ENCODE measurements around the gene GAA. TPM values are rescaled to one million over a fixed set of nuclear protein-coding genes. Genes with fewer than 3 reads are reported as not detected.

The GAA gene
- total and polyA plus RNA-seq, 2 of the 8 experiments (the other 6 are each of a cell fraction or from before 2014, with no cell fraction given): 14.8 to 30.0 TPM

GRCh38 chr17:80108036-80108971 is 6.9 kb downstream of the GAA start:
- Histone ChIP-seq H3K18ac (ENCODE audit: extremely low read depth, low read length) (no peak overlapping the region), H3K14ac (ENCODE audit: insufficient read length) (no peak overlapping the region), H3K79me1 (ENCODE audit: low read depth, low read length) (peaks cover 1% of the 10 kb centered on the region; the same call in 1 of the 2 replicates), H4K5ac (ENCODE audit: insufficient read length, low read depth, low read length) (no peak overlapping the region), H2AFZ (ENCODE audit: low read length) (no peak overlapping the region), H3K9me3 (ENCODE audit: insufficient read depth in 2 of 2, low read depth in 1 of 2, low read length in 1 of 2) (no peaks in the 10 kb centered on the region), H3K23ac (ENCODE audit: insufficient read length) (no peak overlapping the region), H3K4me3 (ENCODE audit: extremely low read depth in 1 of 4, insufficient read depth in 2 of 4, low read depth in 3 of 4, low read length in 4 of 4) (no peak overlapping the region), H4K20me1 (replicated peaks in 1 of 2; ENCODE audit: control insufficient read depth in 1 of 2, insufficient read depth in 2 of 2, low read length in 2 of 2) (no peaks in the 10 kb centered on the region), H3K36me3 (ENCODE audit: control insufficient read depth in 2 of 4, insufficient read depth in 4 of 4, low read length in 3 of 4) (no peaks in the 10 kb centered on the region), H2BK20ac (ENCODE audit: low read length) (no peak overlapping the region), H3K79me2 (ENCODE audit: control insufficient read depth in 1 of 2, insufficient read depth in 2 of 2, low read length in 2 of 2) (no peaks in the 10 kb centered on the region), H3K23me2 (ENCODE audit: low read depth, low read length) (no peaks in the 10 kb centered on the region), H2AK5ac (ENCODE audit: low read depth, low read length) (no peak overlapping the region), H4K91ac (replicated peaks; ENCODE audit: insufficient read length, low read length) (no peak overlapping the region), H2BK120ac (replicated peaks; ENCODE audit: low read depth, low read length) (no peak overlapping the region), H2BK5ac (ENCODE audit: low read depth, low read length) (no peak overlapping the region; the same call in 1 of the 2 replicates), H2BK15ac (ENCODE audit: low read length) (no peak overlapping the region), H3K4me2 (ENCODE audit: insufficient read depth in 1 of 2, low read depth in 2 of 2, low read length in 2 of 2) (no peak overlapping the region), H2BK12ac (ENCODE audit: low read depth, low read length) (no peak overlapping the region), H3K27ac (ENCODE audit: low read depth, low read length) (no peak overlapping the region), H3K27me3 (replicated peaks in 1 of 4; ENCODE audit: control insufficient read depth in 3 of 4, extremely low read depth in 1 of 4, insufficient read depth in 3 of 4, low read length in 3 of 4) (no peaks in the 10 kb centered on the region), H4K8ac (ENCODE audit: extremely low read depth, insufficient read depth, low read length) (no peak overlapping the region; the same call in 1 of the 2 replicates), H3K56ac (replicated peaks; ENCODE audit: insufficient read length, low read depth, low read length) (no peak overlapping the region), H3K4ac (replicated peaks; ENCODE audit: insufficient read length, low read depth, low read length) (no peak overlapping the region), H3K9ac (replicated peaks in 1 of 4; ENCODE audit: extremely low read depth in 1 of 4, low read depth in 3 of 4, low read length in 3 of 4) (no peak overlapping the region), H3K4me1 (replicated peaks in 1 of 4; ENCODE audit: control insufficient read depth in 3 of 4, insufficient read depth in 4 of 4, low read length in 3 of 4) (peaks cover 0 to 8% (median 7%) of the 10 kb centered on the region in 4 experiments; a peak in 4 of 7 replicates)
- ChIA-PET CTCF (ENCODE audit: partially characterized antibody) (interaction anchor here (1.2 to 2.7 kb wide), 4 partner anchors 7 to 104 kb away, joined by 3 to 12 read pairs (median 6); partner anchors contain the start of gene GAA), POLR2A (ENCODE audit: partially characterized antibody) (interaction anchor here (1.1 to 1.7 kb wide), 3 partner anchors 8 to 82 kb away, joined by 3 to 4 read pairs (median 4); no protein-coding TSS in a partner anchor)
- WGBS, 2 experiments (ENCODE audit: extremely low coverage in 1 of 2, insufficient coverage in 1 of 2, insufficient read length in 1 of 2, insufficient replicate concordance in 2 of 2, low coverage in 1 of 2, low lambda C conversion rate in 2 of 2, missing lambda C conversion rate in 1 of 2): 87% methylated on average over 40 of the region's 40 CpGs; no CpG with 5 or more reads in 1 of the 2 experiments
- DNase-seq (ENCODE audit: low read depth in 1 of 2, low spot score in 2 of 2) (no peak), FAIRE-seq (no peak)
- TF ChIP-seq SP1 (IDR thresholded peaks at IDR 0.05; ENCODE audit: low read depth, low read length) (no peak), BRCA1 (IDR thresholded peaks at IDR 0.05; ENCODE audit: low read depth, low read length) (no peak), CTCF (IDR thresholded peaks at IDR 0.05; ENCODE audit: control extremely low read depth in 1 of 3, insufficient read depth in 1 of 3, low read depth in 1 of 3, low read length in 3 of 3) (no peak), RAD21 (IDR thresholded peaks at IDR 0.05 in 1 of 2, conservative IDR thresholded peaks at IDR 0.05 in 1 of 2; ENCODE audit: low read depth in 2 of 2, low read length in 2 of 2) (no peak), HDAC2 (IDR thresholded peaks at IDR 0.05; ENCODE audit: borderline replicate concordance in 1 of 2, low read depth in 2 of 2, low read length in 2 of 2) (no peak), CEBPB (IDR thresholded peaks at IDR 0.05; ENCODE audit: low read depth, low read length) (no peak), HDAC6 (IDR thresholded peaks at IDR 0.05; ENCODE audit: low read depth, low read length) (no peak), SAP30 (IDR thresholded peaks at IDR 0.05; ENCODE audit: insufficient read depth, insufficient replicate concordance, low read length) (no peak)
